ENCODE data around the gene TMEM131. TPM values are rescaled to one million over a fixed set of nuclear protein-coding genes. Genes with fewer than 3 reads are reported as not detected.

The TMEM131 gene
- total RNA-seq, 1 donor from 2014 or later: 20.0 TPM

GRCh38 chr2:97735161-97735561, 260.6 kb downstream of the TMEM131 start:
- Histone ChIP-seq H3K9me3 (peaks cover 2 to 3% of the 10 kb centered on the region in 2 donors), H3K4me1 (no peaks in the 10 kb centered on the region), H3K27ac (no peak overlapping the region), H3K27me3 (no peaks in the 10 kb centered on the region), H3K4me3 (no peak overlapping the region), H3K36me3 (no peaks in the 10 kb centered on the region)
- TF ChIP-seq, protein P1, sequence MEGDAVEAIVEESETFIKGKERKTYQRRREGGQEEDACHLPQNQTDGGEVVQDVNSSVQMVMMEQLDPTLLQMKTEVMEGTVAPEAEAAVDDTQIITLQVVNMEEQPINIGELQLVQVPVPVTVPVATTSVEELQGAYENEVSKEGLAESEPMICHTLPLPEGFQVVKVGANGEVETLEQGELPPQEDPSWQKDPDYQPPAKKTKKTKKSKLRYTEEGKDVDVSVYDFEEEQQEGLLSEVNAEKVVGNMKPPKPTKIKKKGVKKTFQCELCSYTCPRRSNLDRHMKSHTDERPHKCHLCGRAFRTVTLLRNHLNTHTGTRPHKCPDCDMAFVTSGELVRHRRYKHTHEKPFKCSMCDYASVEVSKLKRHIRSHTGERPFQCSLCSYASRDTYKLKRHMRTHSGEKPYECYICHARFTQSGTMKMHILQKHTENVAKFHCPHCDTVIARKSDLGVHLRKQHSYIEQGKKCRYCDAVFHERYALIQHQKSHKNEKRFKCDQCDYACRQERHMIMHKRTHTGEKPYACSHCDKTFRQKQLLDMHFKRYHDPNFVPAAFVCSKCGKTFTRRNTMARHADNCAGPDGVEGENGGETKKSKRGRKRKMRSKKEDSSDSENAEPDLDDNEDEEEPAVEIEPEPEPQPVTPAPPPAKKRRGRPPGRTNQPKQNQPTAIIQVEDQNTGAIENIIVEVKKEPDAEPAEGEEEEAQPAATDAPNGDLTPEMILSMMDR (IDR thresholded peaks at IDR 0.05): no peak
- no peak for DNase-seq (ENCODE audit: low spot score in 2 of 2)
- intact Hi-C loops (cut with DNase I): no loop called here

- TF ChIP-seq, protein P1 (IDR thresholded peaks at IDR 0.05): no peak
- intact Hi-C loops (cut with DNase I): no loop called here
- DNase-seq (ENCODE audit: low spot score in 2 of 2): no peak
Observed at GRCh38 chr2:97734061-97735051, 261.4 kb downstream of the TMEM131 start.

DNA sequence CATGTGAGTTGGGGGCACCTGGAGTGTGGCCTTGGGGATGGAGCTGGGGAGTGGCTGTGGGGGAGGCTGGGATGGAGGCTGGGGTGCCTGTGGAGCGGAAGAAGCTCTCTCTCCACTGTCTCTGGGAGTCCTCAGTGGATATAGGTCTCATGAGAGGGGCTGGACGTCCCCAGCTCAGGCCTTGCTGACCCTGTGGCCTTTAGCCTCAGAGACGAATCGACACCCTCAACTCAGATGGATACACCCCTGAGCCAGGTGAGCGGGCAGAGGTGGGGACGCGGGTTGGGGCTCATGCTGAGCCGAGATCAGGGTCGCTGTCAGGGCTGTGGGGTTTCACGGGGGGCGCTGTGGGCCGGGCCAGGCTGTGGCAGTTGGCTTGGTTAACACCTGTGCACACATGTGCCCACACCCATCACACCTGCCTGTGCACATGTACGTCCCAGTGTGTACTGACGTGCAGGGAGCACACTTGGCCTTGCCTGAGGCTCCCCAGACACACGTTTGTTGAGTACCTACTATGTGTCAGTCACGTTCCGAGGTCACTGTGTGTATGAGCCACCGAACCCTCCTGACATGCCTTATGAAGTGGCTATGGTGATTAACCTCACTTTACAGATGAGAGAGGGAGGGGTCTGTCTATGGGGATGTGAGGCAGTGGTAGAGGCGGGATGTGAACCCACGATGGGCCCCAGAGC, 262.3 kb downstream of the TMEM131 start:
- no peak overlapping the region for H3K27ac ChIP-seq
- peaks cover 4 to 8% of the 10 kb centered on the region in 2 donors for H3K9me3 ChIP-seq
- TF ChIP-seq, protein P1 (IDR thresholded peaks at IDR 0.05): no peak
- H3K27me3 ChIP-seq: no peaks in the 10 kb centered on the region
- no peaks in the 10 kb centered on the region for H3K36me3 ChIP-seq
- intact Hi-C loops (cut with DNase I): no loop called here
- no peaks in the 10 kb centered on the region for H3K4me1 ChIP-seq
- peak in 1 of 2 donors; percentile 24 for DNase-seq (ENCODE audit: low spot score in 2 of 2)
- no peak overlapping the region for H3K4me3 ChIP-seq

More at GRCh38 chr2:97734061-97735051, 261.4 kb downstream of the TMEM131 start:
- Histone ChIP-seq H3K27ac (no peak overlapping the region), H3K4me1 (no peaks in the 10 kb centered on the region), H3K9me3 (peaks cover 4 to 8% of the 10 kb centered on the region in 2 donors), H3K27me3 (no peaks in the 10 kb centered on the region), H3K4me3 (no peak overlapping the region), H3K36me3 (no peaks in the 10 kb centered on the region)

- no peak overlapping the region for H3K27ac ChIP-seq
- peaks cover 4 to 8% of the 10 kb centered on the region in 2 donors for H3K9me3 ChIP-seq
- no peaks in the 10 kb centered on the region for H3K36me3 ChIP-seq
- intact Hi-C loops (cut with DNase I): no loop called here
- no peak overlapping the region for H3K4me3 ChIP-seq
- DNase-seq (ENCODE audit: low spot score in 2 of 2): peak in 1 of 2 donors; percentile 55
- H3K4me1 ChIP-seq: no peaks in the 10 kb centered on the region
- TF ChIP-seq, protein P1 (IDR thresholded peaks at IDR 0.05): no peak
- no peaks in the 10 kb centered on the region for H3K27me3 ChIP-seq
Observed at GRCh38 chr2:97732436-97733340, 263.1 kb downstream of the TMEM131 start.

Data from ascending aorta (tissue), 2 donors.